ENCODE results near the gene EHD3. TPM values are rescaled to one million over a fixed set of nuclear protein-coding genes. Genes with fewer than 3 reads are reported as not detected.
A peak's percentile ranks its signal among the peaks of the same experiment; 100 is the strongest.

EHD3 gene
- total and polyA plus RNA-seq, 10 of the 15 experiments (the other 5 are each of a cell fraction or from before 2014, with no cell fraction given), result 1.1 to 10.9 (median 8.2) TPM

DNA sequence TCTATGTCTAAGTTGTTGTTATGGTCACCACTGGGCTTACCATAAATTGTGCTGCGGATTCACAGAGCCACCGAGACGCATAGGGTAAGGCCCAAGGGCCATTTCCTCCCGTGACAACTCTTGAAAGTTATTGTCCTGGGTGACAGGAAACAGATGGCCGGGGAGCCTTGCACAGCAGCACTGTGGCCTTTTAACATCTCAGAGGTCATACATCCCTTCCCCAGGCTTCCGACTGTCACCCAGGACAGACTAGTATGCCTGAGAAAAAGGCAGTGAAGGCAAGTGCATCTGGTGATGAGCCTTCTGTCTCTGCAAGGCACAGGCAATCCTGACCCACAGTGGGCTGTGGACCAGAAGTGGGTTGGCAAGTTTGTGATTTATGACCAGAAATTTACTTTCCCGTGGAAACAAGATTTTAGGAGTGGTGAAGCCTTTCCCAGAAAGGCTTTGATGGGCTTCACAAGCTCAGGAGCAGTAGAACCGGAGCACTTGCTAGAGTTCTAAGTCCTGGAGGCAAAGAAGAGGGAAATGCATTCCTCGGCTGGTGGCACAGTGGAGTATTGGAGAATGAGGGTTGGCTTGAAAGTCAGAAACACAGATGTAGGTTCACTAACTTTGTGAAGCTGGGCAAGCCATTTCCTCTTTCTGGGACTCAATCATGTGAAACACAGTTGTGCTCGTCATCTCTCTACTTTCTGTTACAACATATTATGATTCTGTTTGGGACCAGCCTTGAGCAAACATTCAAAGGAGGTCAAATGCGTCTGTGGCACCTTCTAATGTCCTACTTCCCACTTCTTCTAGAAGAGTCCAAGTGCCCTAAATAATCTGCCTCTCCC lies 14.6 kb upstream of the EHD3 start (continued):
- TF ChIP-seq, protein P1, sequence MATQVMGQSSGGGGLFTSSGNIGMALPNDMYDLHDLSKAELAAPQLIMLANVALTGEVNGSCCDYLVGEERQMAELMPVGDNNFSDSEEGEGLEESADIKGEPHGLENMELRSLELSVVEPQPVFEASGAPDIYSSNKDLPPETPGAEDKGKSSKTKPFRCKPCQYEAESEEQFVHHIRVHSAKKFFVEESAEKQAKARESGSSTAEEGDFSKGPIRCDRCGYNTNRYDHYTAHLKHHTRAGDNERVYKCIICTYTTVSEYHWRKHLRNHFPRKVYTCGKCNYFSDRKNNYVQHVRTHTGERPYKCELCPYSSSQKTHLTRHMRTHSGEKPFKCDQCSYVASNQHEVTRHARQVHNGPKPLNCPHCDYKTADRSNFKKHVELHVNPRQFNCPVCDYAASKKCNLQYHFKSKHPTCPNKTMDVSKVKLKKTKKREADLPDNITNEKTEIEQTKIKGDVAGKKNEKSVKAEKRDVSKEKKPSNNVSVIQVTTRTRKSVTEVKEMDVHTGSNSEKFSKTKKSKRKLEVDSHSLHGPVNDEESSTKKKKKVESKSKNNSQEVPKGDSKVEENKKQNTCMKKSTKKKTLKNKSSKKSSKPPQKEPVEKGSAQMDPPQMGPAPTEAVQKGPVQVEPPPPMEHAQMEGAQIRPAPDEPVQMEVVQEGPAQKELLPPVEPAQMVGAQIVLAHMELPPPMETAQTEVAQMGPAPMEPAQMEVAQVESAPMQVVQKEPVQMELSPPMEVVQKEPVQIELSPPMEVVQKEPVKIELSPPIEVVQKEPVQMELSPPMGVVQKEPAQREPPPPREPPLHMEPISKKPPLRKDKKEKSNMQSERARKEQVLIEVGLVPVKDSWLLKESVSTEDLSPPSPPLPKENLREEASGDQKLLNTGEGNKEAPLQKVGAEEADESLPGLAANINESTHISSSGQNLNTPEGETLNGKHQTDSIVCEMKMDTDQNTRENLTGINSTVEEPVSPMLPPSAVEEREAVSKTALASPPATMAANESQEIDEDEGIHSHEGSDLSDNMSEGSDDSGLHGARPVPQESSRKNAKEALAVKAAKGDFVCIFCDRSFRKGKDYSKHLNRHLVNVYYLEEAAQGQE (IDR thresholded peaks at IDR 0.05; ENCODE audit: low read depth, low read length), result no peak
- TF ChIP-seq ZSCAN29 (IDR thresholded peaks at IDR 0.05) (no peak), POU2F2 (IDR thresholded peaks at IDR 0.05; ENCODE audit: borderline replicate concordance, low read depth, low read length) (0 out of 3 replicates have a peak, but pooled peaks have one; percentile 54), MTA3 (IDR thresholded peaks at IDR 0.05; ENCODE audit: borderline replicate concordance, low read length) (peak; percentile 61; the same call in 1 of the 2 replicates), IRF4 (IDR thresholded peaks at IDR 0.05; ENCODE audit: low read depth, low read length) (peak; percentile 45; the same call in 1 of the 2 replicates), NR2C2 (IDR thresholded peaks at IDR 0.05; ENCODE audit: borderline replicate concordance, control insufficient read depth, insufficient read length, low read depth) (no peak), RB1 (IDR thresholded peaks at IDR 0.05; ENCODE audit: borderline replicate concordance) (no peak), EP300 (IDR thresholded peaks at IDR 0.05; ENCODE audit: borderline replicate concordance in 1 of 2, control insufficient read depth in 1 of 2, low read depth in 2 of 2, low read length in 2 of 2) (peak; percentile 28 to 48; a peak in 3 of 4 replicates), SP1 (IDR thresholded peaks at IDR 0.05; ENCODE audit: low read depth, low read length) (no peak), ZNF217 (IDR thresholded peaks at IDR 0.05) (no peak), SREBF1 (IDR thresholded peaks at IDR 0.05; ENCODE audit: low read length) (no peak), SPI1 (IDR thresholded peaks at IDR 0.05; ENCODE audit: borderline replicate concordance, insufficient read depth, low read depth, low read length) (peak; percentile 98), NBN (IDR thresholded peaks at IDR 0.05) (0 out of 2 replicates have a peak, but pooled peaks have one; percentile 37)
- TF ChIP-seq, protein P2, sequence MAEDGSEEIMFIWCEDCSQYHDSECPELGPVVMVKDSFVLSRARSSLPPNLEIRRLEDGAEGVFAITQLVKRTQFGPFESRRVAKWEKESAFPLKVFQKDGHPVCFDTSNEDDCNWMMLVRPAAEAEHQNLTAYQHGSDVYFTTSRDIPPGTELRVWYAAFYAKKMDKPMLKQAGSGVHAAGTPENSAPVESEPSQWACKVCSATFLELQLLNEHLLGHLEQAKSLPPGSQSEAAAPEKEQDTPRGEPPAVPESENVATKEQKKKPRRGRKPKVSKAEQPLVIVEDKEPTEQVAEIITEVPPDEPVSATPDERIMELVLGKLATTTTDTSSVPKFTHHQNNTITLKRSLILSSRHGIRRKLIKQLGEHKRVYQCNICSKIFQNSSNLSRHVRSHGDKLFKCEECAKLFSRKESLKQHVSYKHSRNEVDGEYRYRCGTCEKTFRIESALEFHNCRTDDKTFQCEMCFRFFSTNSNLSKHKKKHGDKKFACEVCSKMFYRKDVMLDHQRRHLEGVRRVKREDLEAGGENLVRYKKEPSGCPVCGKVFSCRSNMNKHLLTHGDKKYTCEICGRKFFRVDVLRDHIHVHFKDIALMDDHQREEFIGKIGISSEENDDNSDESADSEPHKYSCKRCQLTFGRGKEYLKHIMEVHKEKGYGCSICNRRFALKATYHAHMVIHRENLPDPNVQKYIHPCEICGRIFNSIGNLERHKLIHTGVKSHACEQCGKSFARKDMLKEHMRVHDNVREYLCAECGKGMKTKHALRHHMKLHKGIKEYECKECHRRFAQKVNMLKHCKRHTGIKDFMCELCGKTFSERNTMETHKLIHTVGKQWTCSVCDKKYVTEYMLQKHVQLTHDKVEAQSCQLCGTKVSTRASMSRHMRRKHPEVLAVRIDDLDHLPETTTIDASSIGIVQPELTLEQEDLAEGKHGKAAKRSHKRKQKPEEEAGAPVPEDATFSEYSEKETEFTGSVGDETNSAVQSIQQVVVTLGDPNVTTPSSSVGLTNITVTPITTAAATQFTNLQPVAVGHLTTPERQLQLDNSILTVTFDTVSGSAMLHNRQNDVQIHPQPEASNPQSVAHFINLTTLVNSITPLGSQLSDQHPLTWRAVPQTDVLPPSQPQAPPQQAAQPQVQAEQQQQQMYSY (CRISPR knock-in tag; IDR thresholded peaks at IDR 0.05), result no peak
- TF ChIP-seq, protein P3, sequence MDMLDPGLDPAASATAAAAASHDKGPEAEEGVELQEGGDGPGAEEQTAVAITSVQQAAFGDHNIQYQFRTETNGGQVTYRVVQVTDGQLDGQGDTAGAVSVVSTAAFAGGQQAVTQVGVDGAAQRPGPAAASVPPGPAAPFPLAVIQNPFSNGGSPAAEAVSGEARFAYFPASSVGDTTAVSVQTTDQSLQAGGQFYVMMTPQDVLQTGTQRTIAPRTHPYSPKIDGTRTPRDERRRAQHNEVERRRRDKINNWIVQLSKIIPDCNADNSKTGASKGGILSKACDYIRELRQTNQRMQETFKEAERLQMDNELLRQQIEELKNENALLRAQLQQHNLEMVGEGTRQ (IDR thresholded peaks at IDR 0.05; ENCODE audit: borderline replicate concordance, low read depth, low read length), result no peak
- TF ChIP-seq, protein P4, sequence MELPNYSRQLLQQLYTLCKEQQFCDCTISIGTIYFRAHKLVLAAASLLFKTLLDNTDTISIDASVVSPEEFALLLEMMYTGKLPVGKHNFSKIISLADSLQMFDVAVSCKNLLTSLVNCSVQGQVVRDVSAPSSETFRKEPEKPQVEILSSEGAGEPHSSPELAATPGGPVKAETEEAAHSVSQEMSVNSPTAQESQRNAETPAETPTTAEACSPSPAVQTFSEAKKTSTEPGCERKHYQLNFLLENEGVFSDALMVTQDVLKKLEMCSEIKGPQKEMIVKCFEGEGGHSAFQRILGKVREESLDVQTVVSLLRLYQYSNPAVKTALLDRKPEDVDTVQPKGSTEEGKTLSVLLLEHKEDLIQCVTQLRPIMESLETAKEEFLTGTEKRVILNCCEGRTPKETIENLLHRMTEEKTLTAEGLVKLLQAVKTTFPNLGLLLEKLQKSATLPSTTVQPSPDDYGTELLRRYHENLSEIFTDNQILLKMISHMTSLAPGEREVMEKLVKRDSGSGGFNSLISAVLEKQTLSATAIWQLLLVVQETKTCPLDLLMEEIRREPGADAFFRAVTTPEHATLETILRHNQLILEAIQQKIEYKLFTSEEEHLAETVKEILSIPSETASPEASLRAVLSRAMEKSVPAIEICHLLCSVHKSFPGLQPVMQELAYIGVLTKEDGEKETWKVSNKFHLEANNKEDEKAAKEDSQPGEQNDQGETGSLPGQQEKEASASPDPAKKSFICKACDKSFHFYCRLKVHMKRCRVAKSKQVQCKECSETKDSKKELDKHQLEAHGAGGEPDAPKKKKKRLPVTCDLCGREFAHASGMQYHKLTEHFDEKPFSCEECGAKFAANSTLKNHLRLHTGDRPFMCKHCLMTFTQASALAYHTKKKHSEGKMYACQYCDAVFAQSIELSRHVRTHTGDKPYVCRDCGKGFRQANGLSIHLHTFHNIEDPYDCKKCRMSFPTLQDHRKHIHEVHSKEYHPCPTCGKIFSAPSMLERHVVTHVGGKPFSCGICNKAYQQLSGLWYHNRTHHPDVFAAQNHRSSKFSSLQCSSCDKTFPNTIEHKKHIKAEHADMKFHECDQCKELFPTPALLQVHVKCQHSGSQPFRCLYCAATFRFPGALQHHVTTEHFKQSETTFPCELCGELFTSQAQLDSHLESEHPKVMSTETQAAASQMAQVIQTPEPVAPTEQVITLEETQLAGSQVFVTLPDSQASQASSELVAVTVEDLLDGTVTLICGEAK (IDR thresholded peaks at IDR 0.05; ENCODE audit: borderline replicate concordance), result no peak
